GM21515 (cell line): ENCODE results near the gene DDI1.
"Not testable (repeated sequence)": the region's sequence is repeated elsewhere in the genome, so short reads cannot be mapped to it uniquely, and the experiment has no call there.

ENCODE experiments used
- ATAC-seq: cut with Tn5 transposase; IDR thresholded peaks from one replicate; pipeline ENCODE4 v1.9.1; 2021; ENCODE audit not compliant: unreplicated experiment

DDI1 gene

DNA sequence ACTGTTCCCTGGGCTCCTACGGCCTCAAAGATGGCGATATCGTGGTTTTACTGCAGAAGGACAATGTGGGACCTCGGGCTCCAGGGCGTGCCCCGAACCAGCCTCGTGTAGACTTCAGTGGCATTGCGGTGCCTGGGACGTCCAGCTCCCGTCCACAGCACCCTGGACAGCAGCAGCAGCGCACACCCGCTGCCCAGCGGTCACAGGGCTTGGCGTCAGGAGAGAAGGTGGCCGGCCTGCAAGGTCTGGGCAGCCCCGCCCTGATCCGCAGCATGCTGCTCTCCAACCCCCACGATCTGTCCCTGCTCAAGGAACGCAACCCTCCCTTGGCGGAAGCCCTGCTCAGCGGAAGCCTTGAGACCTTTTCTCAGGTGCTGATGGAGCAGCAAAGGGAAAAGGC is 555 bp downstream of the DDI1 start:
- ATAC-seq = no peak

DNA sequence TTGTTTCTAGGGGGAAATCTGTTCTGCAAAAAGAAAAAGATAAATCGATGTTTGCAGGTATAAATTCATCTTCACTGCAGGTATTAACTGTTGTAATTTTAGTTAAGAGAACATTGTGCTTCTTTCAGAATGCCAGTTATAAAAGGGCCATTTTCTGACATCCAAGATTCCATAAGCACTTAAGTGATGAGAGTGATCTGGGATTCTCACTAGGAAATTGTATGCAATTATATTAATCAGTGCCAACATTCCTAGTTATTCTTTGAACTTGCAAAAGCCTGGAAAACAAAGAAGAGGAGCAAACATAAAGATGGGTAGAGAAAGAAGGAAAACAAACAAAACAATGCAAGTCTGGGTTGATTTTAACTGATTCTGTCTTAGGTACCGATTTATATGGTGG is 5.4 kb downstream of the DDI1 start:
- ATAC-seq = no peak

DNA sequence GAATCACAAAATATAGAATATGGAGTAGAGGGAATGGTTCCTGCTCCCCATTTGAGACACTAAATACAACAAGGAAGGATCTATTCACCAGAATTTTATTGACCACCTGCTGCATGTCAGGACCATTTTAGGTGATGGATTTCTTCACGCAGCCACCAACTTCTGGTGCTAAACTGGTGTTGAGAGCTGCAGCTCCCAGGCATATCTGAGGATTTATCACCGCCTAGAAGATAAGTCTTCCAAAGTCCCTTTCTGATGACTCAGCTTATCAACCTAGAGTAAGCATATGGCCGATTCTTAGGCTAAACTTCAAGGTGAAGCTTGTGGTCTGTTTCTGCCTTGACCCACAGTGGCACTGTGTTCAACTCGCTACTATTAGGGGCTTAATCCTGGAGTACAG is 6.7 kb downstream of the DDI1 start:
- ATAC-seq = no peak

GRCh38 chr11:104043678-104044239 is 7.3 kb downstream of the DDI1 start:
- no peak for ATAC-seq

GRCh38 chr11:104046331-104046730 is 9.9 kb downstream of the DDI1 start:
- no peak for ATAC-seq

GRCh38 chr11:104046858-104047257 is 10.4 kb downstream of the DDI1 start:
- not testable (repeated sequence) for ATAC-seq

DNA sequence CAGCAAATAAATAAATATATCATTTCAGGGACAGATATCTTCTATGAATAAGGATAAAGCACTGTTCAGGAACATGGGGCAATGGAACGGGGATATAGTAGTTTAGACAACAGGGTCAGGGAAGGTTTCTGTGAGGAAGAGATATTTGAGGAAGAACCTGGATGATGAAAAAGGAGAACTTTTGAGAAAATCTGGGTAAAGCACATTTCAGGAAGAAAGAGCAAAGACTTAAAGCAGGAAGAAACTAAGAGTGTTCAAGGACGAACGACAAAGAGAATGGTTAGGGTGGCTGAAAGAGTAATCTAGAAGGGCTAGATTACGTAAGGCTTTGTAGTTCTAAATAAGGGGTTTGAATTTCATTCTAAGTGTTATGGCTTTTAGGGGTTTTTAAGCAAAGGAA is 12.7 kb downstream of the DDI1 start:
- no peak for ATAC-seq

DNA sequence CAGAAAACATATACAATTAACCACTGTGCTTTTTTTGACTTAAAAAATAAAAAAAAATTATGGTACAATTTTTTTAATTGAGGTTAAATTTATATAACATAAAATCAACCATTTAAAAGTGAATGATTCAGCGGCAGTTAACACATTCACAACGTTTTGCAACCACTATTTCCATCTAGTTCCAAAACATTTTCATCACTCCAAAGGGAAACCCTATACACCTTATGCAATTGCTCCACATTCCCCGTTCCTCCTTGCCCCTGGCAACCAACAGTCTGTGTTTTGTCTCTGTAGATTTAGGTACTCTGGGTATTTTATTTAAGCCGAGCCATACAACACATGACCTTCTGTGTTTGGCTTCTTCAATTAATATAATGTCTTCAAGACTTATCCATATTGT is 15.3 kb downstream of the DDI1 start:
- no peak for ATAC-seq

DNA sequence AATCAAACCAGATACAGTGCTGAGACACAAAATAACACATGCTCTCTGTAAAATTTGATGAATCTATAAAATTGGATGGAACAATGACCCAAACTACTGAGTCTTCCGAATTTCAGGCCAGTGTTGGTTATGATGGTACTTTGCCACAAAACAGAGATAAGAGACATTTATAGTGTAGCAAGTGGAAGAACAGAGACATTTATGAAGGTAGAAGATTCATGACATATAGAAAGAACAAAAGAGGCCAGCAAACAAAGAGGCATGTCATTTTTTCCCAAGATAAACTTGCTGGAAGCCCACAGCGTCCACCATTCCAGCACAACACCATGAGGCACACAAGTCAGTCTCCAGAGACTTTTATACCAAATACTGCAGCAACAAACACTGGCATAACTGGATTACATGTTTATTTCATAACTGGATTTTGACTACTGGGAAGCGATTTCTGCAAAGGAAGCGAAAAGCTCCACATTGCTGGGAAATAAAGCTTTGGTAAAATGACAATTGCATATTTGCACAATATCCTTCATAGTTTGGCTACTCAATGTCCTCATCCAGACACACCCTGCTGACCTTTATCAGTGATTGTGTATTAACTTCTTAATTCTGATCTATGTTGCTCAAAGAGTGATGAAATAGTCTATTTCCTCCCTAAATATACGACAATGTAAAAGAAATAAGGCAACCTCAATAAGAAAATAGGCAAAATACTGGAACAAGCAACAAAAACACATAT is 17.5 kb downstream of the DDI1 start:
- no peak for ATAC-seq

- ATAC-seq = no peak
These were observed 18.6 kb downstream of the DDI1 start for GRCh38 chr11:104054911-104055529.

DNA sequence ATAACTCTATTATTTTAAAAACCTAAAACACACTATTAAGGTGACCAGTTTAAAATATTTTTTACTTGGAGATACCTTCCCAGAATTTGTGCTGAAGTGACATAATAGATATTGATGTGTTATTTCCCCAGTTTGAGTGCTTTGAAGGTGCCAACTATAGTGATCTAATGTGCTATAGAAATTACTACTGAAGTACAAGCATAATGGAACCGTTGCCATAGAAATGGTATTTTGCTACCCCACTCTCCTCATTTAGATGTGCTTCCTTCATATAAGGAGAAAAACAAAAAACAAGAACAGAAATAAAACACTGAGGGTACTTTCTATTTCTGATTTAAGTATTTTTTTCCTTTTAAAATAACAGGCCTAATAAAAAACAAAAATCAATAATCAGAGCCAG is 19.2 kb downstream of the DDI1 start:
- ATAC-seq = no peak

- ATAC-seq = no peak
These were observed 21.5 kb downstream of the DDI1 start for GRCh38 chr11:104057908-104058307.

DNA sequence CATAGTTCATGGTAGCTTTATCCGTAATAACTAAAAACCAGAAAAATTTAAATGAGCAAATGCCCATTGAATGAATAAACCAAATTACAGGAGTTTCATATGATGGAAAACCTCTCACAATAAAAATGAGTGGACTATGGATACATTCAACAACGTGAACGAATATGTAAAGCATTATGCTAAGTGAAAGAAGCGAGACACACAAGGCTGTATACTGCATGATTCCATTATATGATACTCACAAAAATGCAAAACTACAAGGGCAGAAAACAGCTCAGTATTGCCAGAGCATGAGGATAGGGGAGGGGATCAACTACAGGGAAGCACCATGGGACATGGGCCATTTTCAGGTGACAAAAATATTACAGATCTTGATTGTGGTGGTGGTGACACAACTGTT is 22.2 kb downstream of the DDI1 start:
- no peak for ATAC-seq

DNA sequence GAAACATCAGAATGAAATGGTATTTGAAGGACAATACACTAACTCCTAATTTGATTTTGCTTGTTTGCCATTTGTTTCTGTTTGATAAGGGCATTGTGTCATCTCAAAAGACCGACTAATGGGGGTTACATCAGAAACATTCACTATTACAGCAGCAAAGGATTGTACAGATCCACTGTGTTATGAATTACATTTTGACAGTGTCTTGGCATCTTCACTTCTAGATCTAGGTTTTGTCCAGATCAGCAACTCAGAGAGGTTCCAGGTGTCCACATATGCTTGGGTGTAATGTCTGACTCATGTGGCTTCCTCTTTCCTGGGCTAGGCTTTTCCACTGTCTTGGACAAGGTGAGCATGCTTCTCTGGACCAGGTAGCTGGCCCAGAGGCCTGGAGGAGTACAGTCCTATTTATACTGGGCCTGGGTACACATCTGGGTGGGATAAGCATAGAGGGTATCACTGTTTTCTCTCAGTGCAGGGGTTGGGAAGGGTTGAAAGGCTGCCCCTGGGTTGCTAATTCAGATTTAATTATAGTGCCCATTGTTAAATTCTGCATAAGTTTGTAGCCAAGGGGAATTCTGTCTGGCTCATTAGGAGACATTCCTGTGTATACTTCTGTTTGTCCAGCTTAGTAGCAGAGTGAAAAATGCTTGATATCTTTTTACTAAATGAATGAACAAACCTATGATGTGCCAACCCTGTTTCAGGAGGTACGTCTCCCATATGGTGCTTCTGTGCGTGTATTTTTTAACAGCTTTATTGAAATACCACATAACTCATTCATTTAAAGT is 23.8 kb downstream of the DDI1 start:
- no peak for ATAC-seq

DNA sequence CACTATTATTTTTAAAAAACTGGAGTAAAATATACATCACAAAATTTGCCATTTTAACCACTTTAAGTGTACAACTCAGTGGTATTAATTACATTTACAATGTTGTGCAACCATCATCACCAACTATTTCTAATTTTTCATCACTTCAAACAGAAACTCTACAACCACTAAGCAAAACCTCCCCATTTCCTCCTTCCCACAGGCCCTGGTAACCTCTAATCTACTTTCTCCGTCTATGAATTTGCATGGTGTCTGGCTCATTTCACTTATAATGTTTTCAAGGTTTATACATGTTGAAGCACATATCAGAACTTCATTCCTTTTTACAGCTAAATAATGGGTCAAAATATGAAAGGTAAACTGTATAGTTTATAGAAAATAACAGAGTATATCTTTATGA is 24.4 kb downstream of the DDI1 start:
- ATAC-seq = peak; percentile 78

- ATAC-seq = no peak
These were observed 25.5 kb downstream of the DDI1 start for GRCh38 chr11:104061853-104062521.

GRCh38 chr11:104064034-104064630 is 27.7 kb downstream of the DDI1 start:
- no peak for ATAC-seq

GRCh38 chr11:104067534-104067933 is 31.1 kb downstream of the DDI1 start:
- no peak for ATAC-seq

- ATAC-seq = peak; percentile 78
These were observed 37.7 kb downstream of the DDI1 start for GRCh38 chr11:104073950-104074705.

GRCh38 chr11:104075091-104075490 is 38.7 kb downstream of the DDI1 start:
- ATAC-seq = no peak
